HG02763 (cell line): Measurements from ENCODE around the gene COX10.
"Not testable (repeated sequence)": the region's sequence is repeated elsewhere in the genome, so short reads cannot be mapped to it uniquely, and the experiment has no call there.

Experiments used
- ATAC-seq: cut with Tn5 transposase; IDR thresholded peaks from one replicate; pipeline ENCODE4 v1.9.1; 2021; ENCODE audit warnings: mild to moderate bottlenecking, moderate library complexity; ENCODE audit not compliant: unreplicated experiment

Gene COX10

GRCh38 chr17:14118951-14119350, 49.6 kb downstream of the COX10 start:
- no peak for ATAC-seq

- ATAC-seq, result no peak
Observed at GRCh38 chr17:14119546-14119945, 50.2 kb downstream of the COX10 start.

- no peak for ATAC-seq
Observed at GRCh38 chr17:14121952-14122351, 52.6 kb downstream of the COX10 start.

GRCh38 chr17:14123619-14124278, 54.4 kb downstream of the COX10 start:
- ATAC-seq, result no peak

GRCh38 chr17:14124854-14125253, 55.5 kb downstream of the COX10 start:
- ATAC-seq, result no peak

- no peak for ATAC-seq
Observed at GRCh38 chr17:14125518-14126137, 56.3 kb downstream of the COX10 start.

- ATAC-seq, result no peak
Observed at GRCh38 chr17:14133104-14133503, 63.8 kb downstream of the COX10 start.

- no peak for ATAC-seq
Observed at GRCh38 chr17:14134456-14134855, 65.2 kb downstream of the COX10 start.

- no peak for ATAC-seq
Observed at GRCh38 chr17:14135906-14136590, 66.7 kb downstream of the COX10 start.

- no peak for ATAC-seq
Observed at GRCh38 chr17:14138649-14139048, 69.3 kb downstream of the COX10 start.

GRCh38 chr17:14143688-14144087, 74.4 kb downstream of the COX10 start:
- no peak for ATAC-seq

GRCh38 chr17:14144508-14144907, 75.2 kb downstream of the COX10 start:
- ATAC-seq, result no peak

- ATAC-seq, result no peak
Observed at GRCh38 chr17:14149751-14150150, 80.4 kb downstream of the COX10 start.

- ATAC-seq, result no peak
Observed at GRCh38 chr17:14150619-14151018, 81.3 kb downstream of the COX10 start.

- ATAC-seq, result no peak
Observed at GRCh38 chr17:14152721-14153120, 83.4 kb downstream of the COX10 start.

GRCh38 chr17:14153374-14153773, 84.1 kb downstream of the COX10 start:
- ATAC-seq, result no peak

GRCh38 chr17:14156689-14157088, 87.4 kb downstream of the COX10 start:
- no peak for ATAC-seq

GRCh38 chr17:14157822-14158221, 88.5 kb downstream of the COX10 start:
- no peak for ATAC-seq

GRCh38 chr17:14158707-14159106, 89.4 kb downstream of the COX10 start:
- no peak for ATAC-seq

GRCh38 chr17:14161419-14161818, 92.1 kb downstream of the COX10 start:
- no peak for ATAC-seq

- ATAC-seq, result no peak
Observed at GRCh38 chr17:14165616-14166015, 96.3 kb downstream of the COX10 start.

GRCh38 chr17:14167831-14168230, 98.5 kb downstream of the COX10 start:
- not testable (repeated sequence) for ATAC-seq
